EH (cell line): Measurements from ENCODE around the gene TBC1D1.
A peak's percentile ranks its signal among the peaks of the same experiment; 100 is the strongest.

Experiments
- DNase-seq: peaks from one replicate; pipeline ENCODE4 v3.0.0-alpha.2; 2015; ENCODE audit warnings: low read depth

Gene TBC1D1

GRCh38 chr4:38055566-38055965 is 164.7 kb downstream of the TBC1D1 start:
- no peak for DNase-seq

GRCh38 chr4:38056011-38056685 is 165.3 kb downstream of the TBC1D1 start:
- no peak for DNase-seq

DNA sequence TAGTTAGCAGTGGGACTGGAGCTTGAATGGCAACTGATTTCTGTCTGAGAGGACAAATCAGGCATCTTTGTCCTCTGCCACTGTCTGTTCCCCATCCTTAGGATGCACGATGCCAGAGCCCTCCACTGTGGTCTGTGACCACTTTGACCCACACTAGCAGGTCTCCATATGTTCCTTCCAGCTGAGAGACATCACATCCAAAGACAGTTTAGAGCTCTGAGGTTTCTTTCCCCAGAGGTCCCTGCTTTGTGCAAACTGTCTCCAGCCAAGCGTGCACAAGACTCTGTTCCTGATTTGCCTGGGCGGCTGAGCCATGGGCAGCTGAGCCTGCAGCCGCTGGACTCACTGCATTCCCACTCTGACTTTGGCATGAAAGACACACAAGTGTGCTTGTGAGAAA is 167.3 kb downstream of the TBC1D1 start:
- DNase-seq: no peak

DNA sequence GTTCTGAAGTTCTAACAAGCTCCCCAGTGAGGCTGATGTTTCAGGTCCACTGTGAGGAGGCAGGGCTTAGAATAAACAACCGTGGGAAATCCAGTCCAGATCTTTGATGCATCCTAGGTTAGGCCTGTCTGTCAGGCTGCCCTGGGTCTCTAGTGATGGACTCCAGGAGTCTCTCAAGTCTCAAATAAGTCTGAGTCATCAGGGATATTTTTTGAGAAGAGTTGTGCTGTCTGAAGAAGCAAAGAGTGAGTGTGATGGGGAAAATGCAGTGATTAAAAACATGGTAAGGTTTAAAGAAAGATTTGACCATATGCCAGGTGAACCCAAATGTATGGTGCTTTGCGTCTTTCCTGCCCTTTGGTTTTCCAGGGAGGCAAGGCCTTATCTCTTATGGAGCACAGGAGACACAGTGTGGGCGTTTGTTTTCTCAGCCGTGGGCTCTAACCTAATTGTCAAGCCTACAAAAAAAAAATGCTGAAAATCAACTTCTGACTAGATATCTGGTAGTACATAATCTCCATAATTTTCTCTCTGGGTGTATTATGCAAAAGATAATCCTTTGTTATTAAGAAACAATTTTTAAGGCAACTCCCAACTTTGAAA is 170.0 kb downstream of the TBC1D1 start:
- peak; percentile 68 for DNase-seq

DNA sequence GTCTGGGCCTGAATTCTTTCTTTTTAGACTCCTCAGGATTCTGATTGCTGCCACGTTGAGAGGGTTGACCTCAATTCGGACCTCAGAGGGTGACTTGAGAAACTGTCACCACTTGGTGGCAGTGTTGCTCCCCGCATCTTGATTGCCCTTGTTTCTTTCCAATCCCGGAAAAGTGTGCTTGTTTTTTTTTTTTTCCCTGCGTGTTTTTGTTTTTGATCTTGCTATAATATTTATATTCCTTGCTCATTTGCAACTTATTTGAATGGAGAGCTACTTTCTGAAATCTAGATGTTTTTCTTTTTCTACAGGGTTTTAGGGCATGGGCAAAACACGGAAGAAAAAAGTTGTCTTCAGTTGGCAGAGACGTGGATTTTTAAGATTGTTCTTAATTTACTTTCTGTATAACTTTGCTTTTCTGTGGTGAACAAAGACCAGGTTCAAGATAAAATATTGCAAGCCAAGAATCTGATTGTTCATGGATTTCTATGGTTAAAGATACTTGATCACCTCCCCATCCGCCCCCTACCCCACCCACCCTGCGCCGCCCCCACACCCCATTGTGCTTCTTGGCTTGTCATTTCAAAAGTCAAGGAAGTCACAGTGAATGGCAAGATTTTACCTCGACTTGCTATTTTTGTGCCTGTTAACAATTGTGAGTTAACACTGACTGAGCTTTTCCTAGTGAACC is 171.3 kb downstream of the TBC1D1 start:
- DNase-seq: peak; percentile 80

- DNase-seq: no peak
Observed at GRCh38 chr4:38062776-38063097, 171.9 kb downstream of the TBC1D1 start.

- no peak for DNase-seq
Observed at GRCh38 chr4:38065176-38065575, 174.3 kb downstream of the TBC1D1 start.

- DNase-seq: no peak
Observed at GRCh38 chr4:38065900-38066299, 175.0 kb downstream of the TBC1D1 start.

- no peak for DNase-seq
Observed at GRCh38 chr4:38067499-38067898, 176.6 kb downstream of the TBC1D1 start.

- no peak for DNase-seq
Observed at GRCh38 chr4:38068107-38068506, 177.2 kb downstream of the TBC1D1 start.

DNA sequence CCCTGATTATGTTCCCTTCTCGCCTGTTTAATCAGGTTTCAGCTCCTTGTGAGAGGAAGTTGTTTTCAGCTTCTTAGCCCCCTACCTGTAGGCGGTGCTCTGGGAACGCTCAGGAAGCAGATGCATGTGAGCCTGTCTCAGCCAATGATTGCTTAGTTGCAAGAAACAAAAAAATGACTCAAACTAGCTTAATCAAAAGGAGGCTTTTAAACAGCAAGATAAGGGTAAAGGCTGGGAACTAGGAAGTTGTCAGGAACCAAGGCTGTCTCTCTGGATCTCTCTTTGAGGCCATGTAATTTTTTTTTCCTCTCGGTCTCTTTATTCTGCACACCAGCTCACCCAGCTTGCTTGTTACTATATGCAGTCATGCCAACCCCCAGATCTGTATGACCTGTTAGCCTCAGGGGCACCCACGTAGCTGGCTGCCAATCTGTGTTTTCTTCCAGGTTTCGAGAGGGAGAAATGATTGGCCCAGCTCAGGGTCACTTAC is 178.4 kb downstream of the TBC1D1 start:
- peak; percentile 34 for DNase-seq

GRCh38 chr4:38071801-38072431 is 181.0 kb downstream of the TBC1D1 start:
- DNase-seq: no peak

DNA sequence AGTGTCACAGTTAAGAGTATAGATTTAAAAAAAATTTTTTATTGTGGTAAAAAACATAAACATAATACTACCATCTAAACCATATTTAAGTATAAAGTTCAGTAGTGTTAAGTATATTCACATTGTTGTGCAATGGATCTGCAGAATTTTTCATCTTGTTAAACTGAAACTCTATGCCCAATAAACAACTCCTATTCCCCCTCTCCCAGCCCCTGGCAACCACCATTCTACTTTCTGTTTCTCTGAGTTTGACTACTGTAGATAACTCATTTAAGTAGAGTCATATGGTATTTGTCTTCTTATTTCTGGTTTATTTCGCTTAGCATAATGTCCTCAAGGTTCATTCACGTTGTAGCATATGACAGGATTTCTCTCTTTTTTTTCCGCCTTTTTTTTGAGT is 181.7 kb downstream of the TBC1D1 start:
- DNase-seq: no peak

GRCh38 chr4:38073596-38074234 is 182.8 kb downstream of the TBC1D1 start:
- DNase-seq: no peak

- peak; percentile 83 for DNase-seq
Observed at GRCh38 chr4:38075370-38076152, 184.7 kb downstream of the TBC1D1 start.

DNA sequence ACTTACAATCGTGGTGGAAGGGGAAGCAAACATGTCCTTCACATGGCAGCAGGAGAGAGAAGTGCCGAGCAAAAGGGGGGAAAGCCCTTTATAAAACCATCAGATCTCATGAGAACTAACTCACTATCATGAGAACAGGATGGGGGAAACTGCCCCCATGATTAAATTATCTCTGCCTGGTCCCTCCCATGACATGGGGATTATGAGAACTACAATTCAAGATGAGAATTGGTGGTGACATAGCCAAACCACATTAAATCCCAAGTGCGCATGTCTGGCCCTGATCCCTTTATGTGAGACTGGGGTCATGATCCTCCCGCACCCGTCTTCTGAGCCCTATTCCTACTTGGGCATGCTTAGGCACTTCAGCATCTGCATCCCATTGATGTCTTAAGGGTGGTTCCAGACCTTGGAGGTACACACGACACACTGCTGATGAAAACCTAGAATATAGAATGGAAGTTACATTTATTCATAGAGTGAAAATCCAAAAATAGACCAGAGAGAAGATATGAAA is 185.3 kb downstream of the TBC1D1 start:
- DNase-seq: no peak

GRCh38 chr4:38077791-38078489 is 187.1 kb downstream of the TBC1D1 start:
- no peak for DNase-seq

- DNase-seq: peak; percentile 90
Observed at GRCh38 chr4:38078590-38079421, 187.9 kb downstream of the TBC1D1 start.

- no peak for DNase-seq
Observed at GRCh38 chr4:38080061-38080974, 189.4 kb downstream of the TBC1D1 start.
